HS-27A (cell line): ENCODE data around the gene RAPGEF1.
A peak's percentile ranks its signal among the peaks of the same experiment; 100 is the strongest.

Experiments
- DNase-seq: peaks from one replicate; pipeline ENCODE4 v3.0.0-alpha.2; 2012; ENCODE audit warnings: low read depth, missing footprints

RAPGEF1 gene

GRCh38 chr9:131625508-131625787, 114.4 kb downstream of the RAPGEF1 start:
- no peak for DNase-seq

- no peak for DNase-seq
Measured at GRCh38 chr9:131624636-131625507, 115.0 kb downstream of the RAPGEF1 start.

- no peak for DNase-seq
Measured at GRCh38 chr9:131623655-131624330, 116.1 kb downstream of the RAPGEF1 start.

GRCh38 chr9:131622523-131622922, 117.4 kb downstream of the RAPGEF1 start:
- DNase-seq: no peak

- no peak for DNase-seq
Measured at GRCh38 chr9:131621551-131622358, 118.1 kb downstream of the RAPGEF1 start.

GRCh38 chr9:131620764-131621520, 118.9 kb downstream of the RAPGEF1 start:
- DNase-seq: no peak

GRCh38 chr9:131619680-131620079, 120.2 kb downstream of the RAPGEF1 start:
- DNase-seq: no peak

GRCh38 chr9:131618785-131619184, 121.1 kb downstream of the RAPGEF1 start:
- DNase-seq: no peak

GRCh38 chr9:131618071-131618479, 121.8 kb downstream of the RAPGEF1 start:
- no peak for DNase-seq

- DNase-seq: no peak
Measured at GRCh38 chr9:131617611-131618010, 122.3 kb downstream of the RAPGEF1 start.

- DNase-seq: no peak
Measured at GRCh38 chr9:131616983-131617604, 122.8 kb downstream of the RAPGEF1 start.

- no peak for DNase-seq
Measured at GRCh38 chr9:131614340-131614915, 125.4 kb downstream of the RAPGEF1 start.

- no peak for DNase-seq
Measured at GRCh38 chr9:131613921-131614320, 126.0 kb downstream of the RAPGEF1 start.

- DNase-seq: no peak
Measured at GRCh38 chr9:131612851-131613250, 127.0 kb downstream of the RAPGEF1 start.

GRCh38 chr9:131611586-131612315, 128.1 kb downstream of the RAPGEF1 start:
- no peak for DNase-seq

GRCh38 chr9:131610231-131610761, 129.6 kb downstream of the RAPGEF1 start:
- DNase-seq: no peak

- no peak for DNase-seq
Measured at GRCh38 chr9:131609099-131609830, 130.6 kb downstream of the RAPGEF1 start.

- DNase-seq: peak; percentile 51
Measured at GRCh38 chr9:131608493-131609037, 131.3 kb downstream of the RAPGEF1 start.

GRCh38 chr9:131607591-131607990, 132.3 kb downstream of the RAPGEF1 start:
- DNase-seq: no peak
